Endothelial cell of umbilical vein (primary cell): ENCODE results near the gene ZNF205. TPM values are rescaled to one million over a fixed set of nuclear protein-coding genes. Genes with fewer than 3 reads are reported as not detected.

Source experiments
- BruUV-seq: library from RNA; stranded (reverse); fragments of 400-500 nt; replicated peaks from 2 replicates; lab custom pipeline; 2021; lab: Mats Ljungman, UMichigan
- CTCF ChIA-PET: fragments of 300-600, 350-600 bp; sonication (Branson Sonifier 250); formaldehyde crosslinking; loops from one replicate; lab custom pipeline; 2021; ENCODE audit warnings: antibody characterized with exemption, inconsistent platforms; lab: Charles Lee
- POLR2A ChIA-PET: fragments of 300-600, 350-600 bp; sonication (Branson Sonifier 250); formaldehyde crosslinking; loops from one replicate; lab custom pipeline; 2021; ENCODE audit warnings: antibody characterized with exemption, inconsistent platforms; lab: Charles Lee
- DNase-seq: peaks from one replicate; pipeline ENCODE4 v3.0.0-alpha.2; 2011; ENCODE audit warnings: low read depth, low spot score
- FAIRE-seq: peaks from 2 replicates; lab custom pipeline; 2011; peaks lifted over from hg19 to GRCh38; lab: Jason Lieb, UNC
- H2AFZ ChIP-seq: 2 replicates; pipeline ENCODE4 v1.6.0; 2012; ENCODE audit warnings: low read depth, low read length, control low read depth, inconsistent platforms
- H3K27ac ChIP-seq: 2 replicates; pipeline ENCODE4 v1.5.1; 2011; ENCODE audit warnings: low read depth, mild to moderate bottlenecking, control low read depth, low read length, moderate library complexity; ENCODE audit not compliant: insufficient read depth
- H3K27me3 ChIP-seq, 2 experiments: 2 replicates each; pipeline versions ENCODE4 v1.6.0 to v1.6.1; 2011; ENCODE audit warnings: low read length in 2 of 2, mixed read lengths in 1 of 2; ENCODE audit not compliant: control insufficient read depth in 2 of 2, insufficient read depth in 2 of 2
- H3K36me3 ChIP-seq, 2 experiments: 2 replicates in 1 of 2; 3 replicates in 1 of 2; pipeline ENCODE4 v1.5.1; 2011; ENCODE audit warnings: low read length in 2 of 2, mild to moderate bottlenecking in 1 of 2, moderate library complexity in 1 of 2; ENCODE audit not compliant: control insufficient read depth in 2 of 2, insufficient read depth in 2 of 2; ENCODE audit errors: extremely low read depth in 1 of 2
- H3K4me1 ChIP-seq: 3 replicates; pipeline ENCODE4 v1.5.1; 2011; ENCODE audit warnings: mild to moderate bottlenecking, low read length; ENCODE audit not compliant: control insufficient read depth, insufficient read depth; ENCODE audit errors: extremely low read depth
- H3K4me2 ChIP-seq: 2 replicates; pipeline ENCODE4 v1.6.1; 2011; ENCODE audit warnings: low read length, control low read depth, mixed read lengths; ENCODE audit not compliant: insufficient read depth
- H3K4me3 ChIP-seq, 3 experiments: fragments of 200-600 bp in 1 of 3; sonication (generic), shearing (Covaris generic) in 1 of 3; replicated peaks in 1 of 3; 2 replicates each; pipeline ENCODE4 v1.5.1; 2011 to 2016; ENCODE audit warnings: control low read depth in 3 of 3, low read length in 3 of 3, mild to moderate bottlenecking in 2 of 3, inconsistent platforms in 1 of 3, low read depth in 1 of 3, moderate library complexity in 1 of 3; ENCODE audit not compliant: insufficient read depth in 1 of 3
- H3K79me2 ChIP-seq: 2 replicates; pipeline ENCODE4 v1.6.0; 2012; ENCODE audit warnings: low read length, inconsistent platforms; ENCODE audit not compliant: control insufficient read depth, insufficient read depth
- H3K9ac ChIP-seq: replicated peaks from 2 replicates; pipeline ENCODE3; 2011; ENCODE audit warnings: low read length, control low read depth; ENCODE audit not compliant: insufficient read depth; ENCODE audit errors: extremely low read depth
- H3K9me1 ChIP-seq: replicated peaks from 3 replicates; pipeline ENCODE4 v1.6.0; 2011; ENCODE audit warnings: mild to moderate bottlenecking, low read length; ENCODE audit not compliant: control insufficient read depth, insufficient read depth; ENCODE audit errors: extremely low read depth
- H3K9me3 ChIP-seq: replicated peaks from 2 replicates; pipeline ENCODE4 v1.5.1; 2012; ENCODE audit warnings: low read length, inconsistent platforms; ENCODE audit not compliant: control insufficient read depth, insufficient read depth
- H4K20me1 ChIP-seq: replicated peaks from 2 replicates; pipeline ENCODE3; 2011; ENCODE audit warnings: mild to moderate bottlenecking, low read length; ENCODE audit not compliant: control insufficient read depth, insufficient read depth; ENCODE audit errors: extremely low read depth
- FOS ChIP-seq: IDR thresholded peaks from 2 replicates; pipeline ENCODE4 v1.6.1; 2011; ENCODE audit warnings: mild to moderate bottlenecking, low read length, moderate library complexity, borderline replicate concordance; ENCODE audit not compliant: insufficient read depth
- GATA2 ChIP-seq: IDR thresholded peaks from 2 replicates; pipeline ENCODE4 v1.7.0; 2011; ENCODE audit warnings: low read depth, mild to moderate bottlenecking, moderate library complexity, mixed read lengths, low read length; ENCODE audit not compliant: insufficient read length, insufficient read depth
- JUN ChIP-seq: IDR thresholded peaks from 2 replicates; pipeline ENCODE4 v1.6.1; 2011; ENCODE audit warnings: borderline replicate concordance, low read depth; ENCODE audit not compliant: insufficient read length, insufficient read depth
- MYC ChIP-seq: IDR thresholded peaks from one replicate; pipeline ENCODE4 v1.6.1; 2011; ENCODE audit warnings: mild to moderate bottlenecking, low read depth, low read length
- POLR2A ChIP-seq: IDR thresholded peaks from 2 replicates; pipeline ENCODE4 v1.6.1; 2012; ENCODE audit warnings: low read depth, mild to moderate bottlenecking, control low read depth, low read length
- dilution Hi-C: fragments of 300-500 bp; cut with MboI; formaldehyde crosslinking; loops from one replicate; pipeline ENCODE4 v1.15.0; 2019; ENCODE audit warnings: low sequenced_read_pairs; ENCODE audit not compliant: extremely low pct_ligation_motif_present
- intact Hi-C: fragments of 100-400 bp; cut with micrococcal nuclease; formaldehyde crosslinking; loops from one replicate; pipeline ENCODE4 v1.10.0; 2022
- polyA plus RNA-seq, 4 experiments: library from polyadenylated mRNA; depleted of rRNA in 3 of 4; stranded (reverse) in 3 of 4; unstranded in 1 of 4; fragments of >200 nt; gene quantifications; 2 replicates each; pipeline versions ENCODE4 v1.2.1 to v1.2.3, GENCODE V29; 2011 to 2012; ENCODE audit warnings: missing spikeins in 1 of 4
- total RNA-seq: library from RNA; stranded (reverse); gene quantifications from 2 replicates; pipeline ENCODE4 v1.2.3, GENCODE V29; 2021
- TF ChIP-seq, protein P1 (sequence below): IDR thresholded peaks from 2 replicates; pipeline ENCODE4 v1.6.1; 2011; ENCODE audit not compliant: insufficient read depth, insufficient read length

ZNF205 gene
- total and polyA plus RNA-seq, 2 donors (not counting 3 experiments of a cell fraction or from before 2014, with no cell fraction given): 18.5 to 19.0 TPM

DNA sequence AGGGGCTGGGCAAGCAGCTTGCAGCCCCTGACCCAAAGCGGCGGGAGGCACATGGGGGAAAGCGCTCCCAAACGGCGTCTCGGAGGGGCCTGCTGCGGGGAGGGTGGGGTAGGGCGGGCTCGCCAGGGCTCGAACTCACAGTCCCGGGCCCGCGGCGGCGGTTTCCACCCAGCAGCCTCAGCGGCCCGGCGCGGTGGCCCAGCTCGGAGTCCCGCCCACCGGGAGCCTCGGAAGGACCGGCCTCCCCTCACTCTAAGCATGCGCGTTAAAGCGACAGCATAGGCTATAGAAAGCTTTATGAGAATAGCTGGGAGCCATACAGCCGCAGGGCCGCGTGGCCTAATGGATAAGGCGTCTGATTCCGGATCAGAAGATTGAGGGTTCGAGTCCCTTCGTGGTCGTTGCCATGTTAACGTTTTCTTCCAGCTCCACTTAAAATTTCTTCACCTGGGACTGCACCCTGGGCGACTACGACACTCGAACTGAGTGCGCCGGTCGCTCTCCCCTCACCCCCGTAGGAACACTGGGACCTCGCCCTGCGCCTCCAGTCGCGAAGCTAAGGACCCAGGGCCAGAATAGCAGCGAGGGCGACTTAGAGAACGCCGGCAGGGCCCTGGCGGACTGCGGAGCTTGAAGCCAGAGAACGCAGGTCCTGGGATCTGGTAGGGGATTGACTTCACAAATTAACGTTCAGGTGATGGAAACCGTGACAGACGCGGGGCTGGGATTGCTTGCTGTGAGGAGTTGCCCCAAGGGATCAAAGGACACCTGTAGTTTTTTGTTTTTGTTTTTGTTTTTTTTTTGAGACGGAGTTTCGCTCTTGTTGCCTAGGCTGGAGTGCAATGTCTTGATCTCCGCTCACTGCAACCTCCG is 38.2 kb downstream of the ZNF205 start:
- no peaks in the 10 kb centered on the region for H3K9me1 ChIP-seq
- peak overlapping the region; percentile 68 to 80 (median 69) for H3K4me3 ChIP-seq
- no peaks in the 10 kb centered on the region for H4K20me1 ChIP-seq
- no peaks in the 10 kb centered on the region for H3K36me3 ChIP-seq
- dilution Hi-C loops: no loop called here
- BruUV-seq: TSS peak; percentile 95
- DNase-seq (peak; percentile 98), FAIRE-seq (peak; percentile 95)
- no peaks in the 10 kb centered on the region for H3K9me3 ChIP-seq
- H3K4me2 ChIP-seq: peak overlapping the region; percentile 93
- H3K27ac ChIP-seq: peak overlapping the region; percentile 37
- intact Hi-C loops: loop anchor here (1.0 to 5.0 kb wide), 3 partner anchors 8 to 352 kb away; partner anchors contain the start of gene CLUAP1
- H3K27me3 ChIP-seq: no peaks in the 10 kb centered on the region
- peaks cover 10% of the 10 kb centered on the region for H3K4me1 ChIP-seq
- ChIA-PET POLR2A (interaction anchor here (0.8 to 1.5 kb wide), 4 partner anchors 8 to 130 kb away, joined by 3 to 6 read pairs (median 3); no protein-coding TSS in a partner anchor), CTCF (interaction anchor here (0.7 to 8.7 kb wide), 13 partner anchors 11 to 251 kb away, joined by 3 to 54 read pairs (median 4); partner anchors contain the start of genes ZNF174 and ZNF213)
- H3K79me2 ChIP-seq: no peaks in the 10 kb centered on the region
- H3K9ac ChIP-seq: peak overlapping the region; percentile 72
- TF ChIP-seq FOS: no peak
- TF ChIP-seq GATA2: peak; percentile 32
- peak; percentile 33 for TF ChIP-seq POLR2A
- H2AFZ ChIP-seq: peak overlapping the region; percentile 92

DNA sequence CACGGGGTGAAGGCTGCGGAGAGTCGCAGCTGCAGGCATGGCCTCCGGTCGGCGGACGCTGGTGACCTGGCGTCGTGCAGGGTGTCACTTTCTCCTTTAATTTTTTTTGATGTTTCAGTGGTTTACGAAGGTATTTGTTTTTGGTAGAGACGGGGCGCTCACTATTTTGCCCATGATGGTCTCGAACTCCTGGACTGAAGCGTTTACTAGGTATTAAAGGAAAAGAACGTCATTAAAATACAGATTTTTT is 39.6 kb downstream of the ZNF205 start:
- H3K4me1 ChIP-seq: peaks cover 10% of the 10 kb centered on the region
- DNase-seq (no peak), FAIRE-seq (no peak)
- H3K36me3 ChIP-seq: no peaks in the 10 kb centered on the region
- no peak overlapping the region for H3K9ac ChIP-seq
- H3K4me3 ChIP-seq: peak overlapping the region in 2 of 3 experiments; percentile 29 to 50
- peak overlapping the region; percentile 80 for H3K4me2 ChIP-seq
- ChIA-PET CTCF (interaction anchor here (0.7 to 1.7 kb wide), 8 partner anchors 14 to 349 kb away, joined by 3 to 11 read pairs (median 4); partner anchors contain the start of genes ZNF174 and ZNF213), POLR2A (interaction anchor here (1.0 kb wide), 1 partner anchor 10 kb away, joined by 3 read pairs; no protein-coding TSS in a partner anchor)
- no peaks in the 10 kb centered on the region for H3K9me3 ChIP-seq
- H4K20me1 ChIP-seq: no peaks in the 10 kb centered on the region
- TF ChIP-seq MYC: no peak
- TF ChIP-seq JUN: no peak
- TF ChIP-seq, protein P1, sequence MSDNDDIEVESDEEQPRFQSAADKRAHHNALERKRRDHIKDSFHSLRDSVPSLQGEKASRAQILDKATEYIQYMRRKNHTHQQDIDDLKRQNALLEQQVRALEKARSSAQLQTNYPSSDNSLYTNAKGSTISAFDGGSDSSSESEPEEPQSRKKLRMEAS: no peak
- no peak for TF ChIP-seq GATA2
- dilution Hi-C loops: no loop called here
- H2AFZ ChIP-seq: peak overlapping the region; percentile 77
- intact Hi-C loops: loop anchor here (1.0 to 5.0 kb wide), 3 partner anchors 15 to 350 kb away; partner anchors contain the start of gene CLUAP1
- no TSS peak for BruUV-seq
- H3K27ac ChIP-seq: no peak overlapping the region
- no peaks in the 10 kb centered on the region for H3K79me2 ChIP-seq
- H3K9me1 ChIP-seq: no peaks in the 10 kb centered on the region
- no peaks in the 10 kb centered on the region for H3K27me3 ChIP-seq
